NT2/D1 (cell line): ENCODE data around the gene OGFOD2.

Experiments used
- YY1 ChIP-seq: IDR thresholded peaks from 2 replicates; pipeline ENCODE4 v1.6.1; 2011; ENCODE audit not compliant: insufficient read length, insufficient read depth
- ZNF274 ChIP-seq: IDR thresholded peaks from 2 replicates; pipeline ENCODE4 v1.6.1; 2011; ENCODE audit warnings: mild to moderate bottlenecking, low read depth, low read length

DNA sequence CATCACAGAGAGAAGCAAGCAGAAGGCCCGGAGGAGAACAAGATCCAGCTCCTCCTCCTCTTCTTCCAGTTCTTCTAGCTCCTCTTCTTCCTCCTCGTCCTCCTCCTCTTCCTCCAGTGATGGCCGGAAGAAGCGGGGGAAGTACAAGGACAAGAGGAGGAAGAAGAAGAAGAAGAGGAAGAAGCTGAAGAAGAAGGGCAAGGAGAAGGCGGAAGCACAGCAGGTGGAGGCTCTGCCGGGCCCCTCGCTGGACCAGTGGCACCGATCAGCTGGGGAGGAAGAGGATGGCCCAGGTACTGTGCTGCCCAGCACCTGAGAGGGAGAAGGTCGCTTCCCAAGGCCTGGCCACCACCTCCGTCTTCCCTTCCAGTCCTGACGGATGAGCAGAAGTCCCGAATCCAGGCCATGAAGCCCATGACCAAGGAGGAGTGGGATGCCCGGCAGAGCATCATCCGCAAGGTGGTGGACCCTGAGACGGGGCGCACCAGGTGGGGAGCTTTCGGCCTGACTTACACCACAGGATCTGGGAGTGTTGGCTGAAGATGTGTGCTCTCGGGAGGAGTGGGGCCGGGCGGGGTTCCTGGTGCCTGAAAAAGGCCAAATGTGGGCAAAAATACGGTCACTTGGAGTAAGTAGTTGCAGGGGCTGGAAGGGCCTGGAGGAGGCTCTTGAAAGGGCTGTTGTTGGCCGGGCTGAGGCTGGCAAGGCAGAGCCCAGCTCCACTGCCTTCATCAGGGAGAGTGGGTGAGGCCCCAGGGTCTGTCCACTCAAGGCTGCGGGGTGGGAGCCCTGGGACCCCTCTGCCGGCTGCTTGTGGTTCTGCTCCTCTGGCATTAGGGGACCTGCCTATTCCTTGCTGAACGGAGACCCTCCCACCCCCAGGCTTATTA is 6.8 kb downstream of the OGFOD2 start:
- TF ChIP-seq ZNF274 (no peak), YY1 (no peak)
